Nephron (organoid): Measurements from ENCODE around the gene ROM1.

ENCODE experiments used
- H3K27ac Mint-ChIP-seq, 3 experiments: 2 replicates each; pipeline ENCODE4 v1.8.0; 2020; ENCODE audit warnings: mixed read lengths in 3 of 3, mild to moderate bottlenecking in 2 of 3, moderate library complexity in 1 of 3
- H3K27me3 Mint-ChIP-seq: 2 replicates; pipeline ENCODE4 v1.8.0; 2021; ENCODE audit warnings: low read depth, mild to moderate bottlenecking, moderate library complexity, mixed read lengths
- H3K36me3 Mint-ChIP-seq: 2 replicates; pipeline ENCODE4 v1.8.0; 2020; ENCODE audit warnings: low read depth, mixed read lengths
- H3K4me1 Mint-ChIP-seq: 2 replicates; pipeline ENCODE4 v1.8.0; 2020; ENCODE audit warnings: mixed read lengths
- H3K4me3 Mint-ChIP-seq, 3 experiments: 2 replicates each; pipeline ENCODE4 v1.8.0; 2020; ENCODE audit warnings: mild to moderate bottlenecking in 3 of 3, mixed read lengths in 3 of 3, moderate library complexity in 2 of 3
- H3K9me3 Mint-ChIP-seq: 2 replicates; pipeline ENCODE4 v1.8.0; 2020; ENCODE audit warnings: mixed read lengths
- CTCF ChIP-seq, 3 experiments: fragments of 200-600 bp; sonication (generic); IDR thresholded peaks; one replicate each; pipeline ENCODE4 v1.5.0; 2021; ENCODE audit warnings: antibody characterized with exemption in 3 of 3; ENCODE audit not compliant: unreplicated experiment in 3 of 3

Gene ROM1

GRCh38 chr11:62595124-62595523 is 17.9 kb upstream of the ROM1 start:
- TF ChIP-seq CTCF (IDR thresholded peaks at IDR 0.05; ENCODE audit: unreplicated experiment in 3 of 3), result no peak
- Mint-ChIP-seq H3K4me3 (peak overlapping the region in 1 of 3 experiments; percentile 32), H3K36me3 (peaks cover 63% of the 10 kb centered on the region), H3K4me1 (peaks cover 38% of the 10 kb centered on the region), H3K27me3 (peaks cover 4% of the 10 kb centered on the region), H3K9me3 (no peaks in the 10 kb centered on the region), H3K27ac (peak overlapping the region in 1 of 3 experiments; percentile 35)

- no peaks in the 10 kb centered on the region for H3K9me3 Mint-ChIP-seq
- peak overlapping the region; percentile 93 to 95 (median 95) for H3K4me3 Mint-ChIP-seq
- H3K27me3 Mint-ChIP-seq, result peaks cover 16% of the 10 kb centered on the region
- H3K4me1 Mint-ChIP-seq, result peaks cover 41% of the 10 kb centered on the region
- peaks cover 59% of the 10 kb centered on the region for H3K36me3 Mint-ChIP-seq
- no peak for TF ChIP-seq CTCF (IDR thresholded peaks at IDR 0.05; ENCODE audit: unreplicated experiment in 3 of 3)
- peak overlapping the region; percentile 96 to 98 (median 97) for H3K27ac Mint-ChIP-seq
Observed at GRCh38 chr11:62599069-62599696, 13.9 kb upstream of the ROM1 start.

DNA sequence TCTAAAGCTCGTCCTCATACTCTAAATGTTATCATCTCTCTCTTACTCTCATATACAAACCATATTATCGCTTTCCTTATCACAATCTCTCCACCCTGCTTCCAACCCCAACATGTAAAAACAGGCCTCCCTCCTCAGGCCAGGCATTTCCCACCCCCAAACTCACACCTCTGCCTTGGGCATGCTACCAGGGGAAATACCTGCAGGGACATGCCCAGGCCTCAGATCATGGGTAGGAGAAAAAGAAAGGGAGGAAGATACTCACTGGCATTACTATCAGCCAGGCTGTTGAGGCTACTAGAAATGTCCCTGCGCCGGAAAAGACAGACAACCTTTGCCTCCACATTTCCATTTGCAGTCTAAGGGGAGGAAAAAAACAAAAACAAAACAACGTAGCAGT is 13.2 kb upstream of the ROM1 start:
- peaks cover 48% of the 10 kb centered on the region for H3K4me1 Mint-ChIP-seq
- H3K27ac Mint-ChIP-seq, result peak overlapping the region; percentile 96 to 98 (median 97)
- H3K9me3 Mint-ChIP-seq, result no peaks in the 10 kb centered on the region
- peaks cover 20% of the 10 kb centered on the region for H3K27me3 Mint-ChIP-seq
- no peak for TF ChIP-seq CTCF (IDR thresholded peaks at IDR 0.05; ENCODE audit: unreplicated experiment in 3 of 3)
- peak overlapping the region; percentile 93 to 95 (median 95) for H3K4me3 Mint-ChIP-seq
- peaks cover 53% of the 10 kb centered on the region for H3K36me3 Mint-ChIP-seq

- H3K4me1 Mint-ChIP-seq, result peaks cover 52% of the 10 kb centered on the region
- no peak for TF ChIP-seq CTCF (IDR thresholded peaks at IDR 0.05; ENCODE audit: unreplicated experiment in 3 of 3)
- peaks cover 20% of the 10 kb centered on the region for H3K27me3 Mint-ChIP-seq
- peaks cover 50% of the 10 kb centered on the region for H3K36me3 Mint-ChIP-seq
- peak overlapping the region; percentile 93 to 95 (median 95) for H3K4me3 Mint-ChIP-seq
- H3K9me3 Mint-ChIP-seq, result no peaks in the 10 kb centered on the region
- peak overlapping the region; percentile 96 to 98 (median 97) for H3K27ac Mint-ChIP-seq
Observed at GRCh38 chr11:62600367-62601121, 12.5 kb upstream of the ROM1 start.

- Mint-ChIP-seq H3K9me3 (no peaks in the 10 kb centered on the region), H3K4me1 (peaks cover 52% of the 10 kb centered on the region), H3K36me3 (peaks cover 47% of the 10 kb centered on the region), H3K4me3 (peak overlapping the region; percentile 93 to 95 (median 95)), H3K27ac (peak overlapping the region in 2 of 3 experiments; percentile 96 to 97), H3K27me3 (peaks cover 20% of the 10 kb centered on the region)
- TF ChIP-seq CTCF (IDR thresholded peaks at IDR 0.05; ENCODE audit: unreplicated experiment in 3 of 3), result no peak
Observed at GRCh38 chr11:62601122-62601371, 12.0 kb upstream of the ROM1 start.
